ENCODE results near the gene THSD1. TPM values are rescaled to one million over a fixed set of nuclear protein-coding genes. Genes with fewer than 3 reads are reported as not detected.

The THSD1 gene
- total RNA-seq, 2 donors from 2014 or later, result 1.3 TPM

- intact Hi-C loops (cut with DNase I), result no loop called here
- Histone ChIP-seq H3K36me3 (replicated peaks in 1 of 2; ENCODE audit: insufficient read depth in 1 of 2, low read depth in 2 of 2) (no peaks in the 10 kb centered on the region), H3K27me3 (no peaks in the 10 kb centered on the region), H3K27ac (no peak overlapping the region), H3K4me1 (no peaks in the 10 kb centered on the region), H3K9me3 (no peaks in the 10 kb centered on the region), H3K4me3 (no peak overlapping the region)
- TF ChIP-seq CTCF (IDR thresholded peaks at IDR 0.05), result no peak
- no peak for TF ChIP-seq POLR2A (IDR thresholded peaks at IDR 0.05)
- DNase-seq, result no peak
- 80% methylated on average over 8 of the region's 8 CpGs for WGBS, 2 donors
- no peak for ATAC-seq
Observed at GRCh38 chr13:52393572-52394357, 12.2 kb downstream of the THSD1 start.

GRCh38 chr13:52387721-52388120 lies 18.3 kb downstream of the THSD1 start:
- Histone ChIP-seq H3K36me3 (replicated peaks in 1 of 2; ENCODE audit: insufficient read depth in 1 of 2, low read depth in 2 of 2) (no peaks in the 10 kb centered on the region), H3K4me3 (no peak overlapping the region), H3K9me3 (no peaks in the 10 kb centered on the region), H3K27me3 (no peaks in the 10 kb centered on the region), H3K4me1 (no peaks in the 10 kb centered on the region), H3K27ac (no peak overlapping the region)
- intact Hi-C loops (cut with DNase I), result no loop called here
- ATAC-seq, result no peak
- DNase-seq, result no peak
- TF ChIP-seq CTCF (IDR thresholded peaks at IDR 0.05), result no peak
- TF ChIP-seq POLR2A (IDR thresholded peaks at IDR 0.05), result no peak

- no peak for TF ChIP-seq CTCF (IDR thresholded peaks at IDR 0.05)
- TF ChIP-seq POLR2A (IDR thresholded peaks at IDR 0.05), result no peak
- intact Hi-C loops (cut with DNase I), result no loop called here
- Histone ChIP-seq H3K9me3 (no peaks in the 10 kb centered on the region), H3K36me3 (replicated peaks in 1 of 2; ENCODE audit: insufficient read depth in 1 of 2, low read depth in 2 of 2) (no peaks in the 10 kb centered on the region), H3K4me3 (no peak overlapping the region), H3K4me1 (no peaks in the 10 kb centered on the region), H3K27me3 (no peaks in the 10 kb centered on the region), H3K27ac (no peak overlapping the region)
- DNase-seq, result no peak
- no peak for ATAC-seq
- 85 to 88% methylated on average over 4 of the region's 4 CpGs for WGBS, 2 donors
Observed at GRCh38 chr13:52385870-52386269, 20.1 kb downstream of the THSD1 start.

GRCh38 chr13:52383366-52383765 lies 22.6 kb downstream of the THSD1 start:
- Histone ChIP-seq H3K27ac (no peak overlapping the region), H3K4me1 (no peaks in the 10 kb centered on the region), H3K4me3 (no peak overlapping the region), H3K9me3 (no peaks in the 10 kb centered on the region), H3K36me3 (replicated peaks in 1 of 2; ENCODE audit: insufficient read depth in 1 of 2, low read depth in 2 of 2) (no peaks in the 10 kb centered on the region), H3K27me3 (no peaks in the 10 kb centered on the region)
- intact Hi-C loops (cut with DNase I), result no loop called here
- DNase-seq, result no peak
- WGBS, 2 donors, result 72 to 83% methylated on average over 1 of the region's 1 CpG
- no peak for TF ChIP-seq CTCF (IDR thresholded peaks at IDR 0.05)
- no peak for TF ChIP-seq POLR2A (IDR thresholded peaks at IDR 0.05)
- no peak for ATAC-seq

- Histone ChIP-seq H3K36me3 (replicated peaks in 1 of 2; ENCODE audit: insufficient read depth in 1 of 2, low read depth in 2 of 2) (no peaks in the 10 kb centered on the region), H3K27me3 (no peaks in the 10 kb centered on the region), H3K27ac (no peak overlapping the region), H3K4me3 (no peak overlapping the region), H3K9me3 (no peaks in the 10 kb centered on the region), H3K4me1 (no peaks in the 10 kb centered on the region)
- no peak for TF ChIP-seq CTCF (IDR thresholded peaks at IDR 0.05)
- no peak for TF ChIP-seq POLR2A (IDR thresholded peaks at IDR 0.05)
- 94 to 97% methylated on average over 21 to 22 of the region's 22 CpGs for WGBS, 2 donors
- DNase-seq, result no peak
- intact Hi-C loops (cut with DNase I), result no loop called here
- ATAC-seq, result no peak
Observed at GRCh38 chr13:52378312-52378711, 27.7 kb downstream of the THSD1 start.
